Mononuclear cell (primary cell): Measurements from ENCODE around the gene CERK. TPM values are rescaled to one million over a fixed set of nuclear protein-coding genes. Genes with fewer than 3 reads are reported as not detected.

Experiments
- H3K27me3 ChIP-seq: 2 replicates; pipeline ENCODE4 v1.6.0; 2011; ENCODE audit warnings: low read length, control low read depth; ENCODE audit not compliant: insufficient read depth
- H3K4me1 ChIP-seq: 2 replicates; pipeline ENCODE4 v1.5.1; 2011; ENCODE audit warnings: mild to moderate bottlenecking, low read length, control low read depth; ENCODE audit not compliant: insufficient read depth
- H3K4me3 ChIP-seq: 2 replicates; pipeline ENCODE4 v1.5.1; 2011; ENCODE audit warnings: mild to moderate bottlenecking, low read length, moderate library complexity
- H3K9me3 ChIP-seq: 2 replicates; pipeline ENCODE4 v1.5.1; 2011; ENCODE audit warnings: low read depth, mild to moderate bottlenecking, control low read depth, low read length
- total RNA-seq: library from RNA; depleted of rRNA; stranded (reverse); fragments of >200 nt; gene quantifications from one replicate; pipeline ENCODE4 v1.2.3, GENCODE V29; 2012

CERK gene
- total RNA-seq, 1 donor = 53.8 TPM

DNA sequence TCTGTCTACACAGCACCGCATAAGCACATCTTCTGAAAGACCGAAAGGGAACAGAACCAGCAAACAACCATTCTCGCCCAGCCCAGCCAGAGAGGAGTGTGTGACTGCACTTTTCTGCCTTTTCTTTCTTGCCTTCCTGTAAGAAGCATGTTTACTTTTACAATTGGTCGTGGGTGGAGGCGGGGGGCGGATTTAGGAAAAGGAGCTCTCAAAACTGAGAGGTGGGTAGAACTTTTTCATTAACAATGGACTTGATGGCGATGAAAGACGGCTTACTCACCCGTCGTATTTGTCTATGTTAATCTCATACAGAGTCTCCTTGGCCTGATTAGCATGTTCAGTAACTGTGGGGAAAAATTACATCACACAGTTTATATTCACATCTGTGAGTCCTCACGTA is 27.2 kb downstream of the CERK start:
- H3K27me3 ChIP-seq = no peaks in the 10 kb centered on the region
- H3K4me1 ChIP-seq = no peaks in the 10 kb centered on the region
- no peaks in the 10 kb centered on the region for H3K9me3 ChIP-seq
- no peak overlapping the region for H3K4me3 ChIP-seq

DNA sequence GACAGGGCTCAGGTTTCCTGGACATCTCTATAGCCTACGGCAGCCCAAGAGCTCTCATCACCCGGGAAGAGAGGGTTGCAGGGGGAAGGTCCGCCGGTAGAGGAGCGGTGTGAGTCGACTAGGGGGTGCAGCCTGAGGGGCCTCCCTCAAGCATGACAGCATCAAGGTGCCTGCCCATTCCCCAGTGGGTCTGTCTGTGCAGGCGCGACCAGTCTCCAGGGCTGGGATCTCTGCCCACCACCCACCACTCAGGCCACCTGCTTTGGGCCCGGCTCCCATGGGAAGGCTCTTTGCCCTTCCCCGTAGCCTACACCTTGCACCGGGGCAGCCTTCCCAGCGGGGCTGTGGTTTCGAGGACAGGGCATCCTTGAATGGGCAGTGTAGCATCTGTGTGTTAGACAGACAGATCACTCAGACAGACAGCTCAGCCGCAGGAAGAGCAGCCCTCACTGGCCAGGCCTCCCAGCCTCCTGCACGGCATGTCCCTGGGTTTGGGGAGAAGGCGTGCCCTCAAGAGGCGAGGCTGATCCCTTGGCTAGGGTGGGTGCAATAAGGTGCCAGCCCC is 29.2 kb downstream of the CERK start:
- Histone ChIP-seq H3K9me3 (no peaks in the 10 kb centered on the region), H3K4me3 (no peak overlapping the region)

DNA sequence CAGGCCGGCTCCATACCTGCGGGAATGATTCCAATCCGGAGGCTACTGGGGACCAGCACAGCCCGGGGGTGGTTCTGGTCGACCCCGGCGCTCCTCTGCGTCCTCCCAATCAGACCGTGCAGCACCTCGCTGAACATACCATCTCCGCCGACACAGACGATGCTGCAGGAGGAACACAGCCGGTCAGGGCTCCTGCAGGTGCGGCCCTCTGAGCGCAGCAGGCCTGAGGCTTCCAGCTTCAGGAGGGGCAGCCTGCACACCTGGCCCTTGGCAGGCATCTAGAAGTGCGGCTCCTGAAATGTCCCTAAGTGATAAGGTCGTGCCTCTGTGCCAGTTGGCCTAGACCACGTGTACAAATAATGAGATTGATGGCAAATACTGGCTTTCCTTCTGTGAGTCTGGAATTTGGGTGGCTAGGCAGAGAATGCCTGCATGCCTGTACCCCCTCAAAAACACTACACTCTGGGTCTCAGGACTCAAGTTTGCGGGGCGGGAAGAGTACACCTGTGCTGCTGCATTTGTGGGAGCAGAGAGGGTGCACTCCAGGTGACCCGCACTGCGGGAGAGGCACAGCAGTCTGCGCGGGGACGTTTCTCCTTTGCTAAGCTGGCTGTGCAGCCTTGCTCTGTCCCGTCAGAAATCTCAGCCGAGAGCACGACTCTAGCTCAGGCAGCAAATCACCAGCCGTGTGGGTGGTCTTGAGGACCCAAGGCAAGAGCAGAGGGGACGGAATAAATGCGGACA is 30.1 kb downstream of the CERK start:
- no peaks in the 10 kb centered on the region for H3K4me1 ChIP-seq
- no peak overlapping the region for H3K4me3 ChIP-seq
- no peaks in the 10 kb centered on the region for H3K9me3 ChIP-seq
- no peaks in the 10 kb centered on the region for H3K27me3 ChIP-seq

More for the DNA sequence above, 29.2 kb downstream of the CERK start:
- Histone ChIP-seq H3K27me3 (no peaks in the 10 kb centered on the region), H3K4me1 (no peaks in the 10 kb centered on the region)

DNA sequence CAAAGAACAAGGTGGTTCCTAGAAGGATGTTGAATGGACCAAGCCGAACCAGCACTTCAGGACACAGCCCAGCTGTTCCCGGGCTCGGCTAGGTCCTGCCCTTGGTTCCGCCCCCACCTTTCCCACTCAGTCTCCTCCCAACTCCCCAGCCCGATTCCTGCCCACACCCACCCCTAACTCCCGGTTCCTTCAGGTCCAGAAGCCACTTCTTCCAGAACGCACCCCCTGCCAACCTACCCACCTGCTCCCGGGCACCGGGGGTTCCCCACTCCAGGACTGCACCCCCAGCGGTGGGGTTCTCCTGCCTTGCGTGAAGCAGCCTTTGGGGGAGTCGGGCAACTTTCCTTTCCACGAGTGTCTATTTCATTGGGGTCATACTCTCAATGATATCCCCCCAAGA is 30.7 kb downstream of the CERK start:
- Histone ChIP-seq H3K4me3 (no peak overlapping the region), H3K4me1 (no peaks in the 10 kb centered on the region), H3K27me3 (no peaks in the 10 kb centered on the region), H3K9me3 (no peaks in the 10 kb centered on the region)

DNA sequence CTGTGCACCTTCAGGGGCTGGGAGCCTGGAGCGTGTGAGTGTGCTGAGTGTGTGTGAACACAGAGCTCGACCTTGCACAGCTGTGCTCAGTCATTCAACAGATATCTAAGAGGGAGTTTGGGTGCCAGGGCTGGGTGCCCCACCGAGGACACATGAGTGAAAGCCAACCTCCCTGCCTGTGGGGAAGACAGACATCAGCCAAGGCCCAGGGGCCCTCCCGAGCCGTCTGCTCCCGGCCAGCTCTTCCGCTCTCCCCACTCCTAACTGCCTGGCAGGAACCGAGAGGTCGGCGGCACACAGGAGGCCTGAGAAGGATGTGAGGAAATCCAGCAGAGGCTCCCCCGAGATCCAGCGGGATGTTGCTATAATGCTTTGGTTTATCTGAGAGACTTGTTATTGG is 32.0 kb downstream of the CERK start:
- Histone ChIP-seq H3K9me3 (no peaks in the 10 kb centered on the region), H3K4me3 (no peak overlapping the region), H3K4me1 (no peaks in the 10 kb centered on the region), H3K27me3 (no peaks in the 10 kb centered on the region)

DNA sequence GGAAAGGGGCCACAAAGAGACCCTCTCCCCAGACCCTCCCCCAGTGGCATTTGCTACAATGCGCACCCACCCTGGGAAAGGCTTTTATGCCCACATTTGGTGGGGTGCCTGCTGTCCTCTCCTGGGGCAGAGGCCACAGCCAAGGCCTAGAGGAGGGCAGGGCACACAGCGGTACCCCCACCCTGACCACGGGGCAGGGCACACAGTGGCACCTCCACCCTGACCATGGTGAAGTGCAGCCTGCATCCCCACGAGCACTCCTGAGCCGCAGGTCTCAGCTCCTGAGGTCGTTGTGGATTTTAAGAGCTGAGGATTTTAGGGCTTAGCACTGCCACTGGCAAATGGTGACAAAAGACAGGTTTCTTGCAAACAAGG is 34.1 kb downstream of the CERK start:
- no peaks in the 10 kb centered on the region for H3K4me1 ChIP-seq
- no peaks in the 10 kb centered on the region for H3K9me3 ChIP-seq
- H3K27me3 ChIP-seq = no peaks in the 10 kb centered on the region
- H3K4me3 ChIP-seq = no peak overlapping the region

DNA sequence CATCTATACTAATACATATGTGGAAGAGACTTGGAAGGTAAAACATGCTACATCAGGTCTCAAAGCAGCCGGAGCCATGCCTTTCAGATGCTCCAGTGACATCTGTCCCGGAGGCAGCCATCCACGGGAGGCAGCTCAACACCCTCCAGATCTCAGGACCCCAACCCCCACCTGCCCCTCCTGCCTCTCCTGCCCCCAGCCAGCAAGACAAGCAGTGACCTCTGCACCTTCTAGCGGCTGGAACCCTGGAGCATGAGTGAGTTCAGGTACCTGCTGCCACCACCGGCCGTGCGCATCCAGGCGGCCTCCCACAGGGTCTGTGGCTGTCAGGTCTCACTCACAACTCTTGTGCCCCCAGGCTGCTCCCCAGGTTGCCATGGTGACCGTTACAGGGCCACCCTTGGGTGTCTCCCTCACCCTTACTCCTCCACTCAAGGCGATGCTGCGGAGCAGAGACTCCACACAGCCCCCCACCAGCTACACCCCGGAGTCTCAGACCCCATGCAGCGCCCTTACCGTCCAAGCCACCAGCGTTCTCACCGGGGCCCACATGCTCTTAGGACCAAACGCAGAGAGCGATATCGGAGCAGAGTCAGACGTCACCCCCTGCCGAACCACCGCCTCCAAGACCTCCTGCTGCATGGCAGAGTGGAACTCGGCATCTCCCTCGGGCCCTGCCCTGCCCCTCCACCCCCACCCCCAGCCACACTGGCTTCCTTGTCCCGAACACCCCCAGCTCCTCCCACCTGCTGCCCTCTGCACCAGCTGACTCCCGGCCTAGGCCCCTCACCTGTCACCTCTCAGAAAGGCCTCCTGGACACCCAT is 34.7 kb downstream of the CERK start:
- Histone ChIP-seq H3K9me3 (no peaks in the 10 kb centered on the region), H3K27me3 (no peaks in the 10 kb centered on the region), H3K4me3 (no peak overlapping the region), H3K4me1 (no peaks in the 10 kb centered on the region)

DNA sequence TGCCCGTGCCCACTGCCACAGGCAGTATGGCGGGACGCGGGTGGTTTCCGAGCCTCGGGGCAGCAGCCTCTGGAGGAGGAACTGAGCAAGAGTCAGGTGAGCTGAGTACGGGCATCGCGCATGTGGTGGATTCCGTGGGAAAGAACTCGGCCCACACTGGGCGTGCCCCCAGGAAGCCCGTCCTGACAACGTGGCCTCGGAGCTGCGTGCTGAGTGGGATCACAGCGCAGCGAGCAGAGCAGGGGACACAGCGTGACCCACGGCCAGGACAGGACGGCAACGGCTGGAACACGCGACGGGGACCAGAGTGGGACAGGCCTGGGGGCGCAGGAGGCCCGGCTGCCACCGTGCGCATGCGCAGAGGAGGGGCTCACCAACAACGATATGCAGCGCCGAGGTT is 36.8 kb downstream of the CERK start:
- H3K4me3 ChIP-seq = no peak overlapping the region
- no peaks in the 10 kb centered on the region for H3K9me3 ChIP-seq
- no peaks in the 10 kb centered on the region for H3K27me3 ChIP-seq
- no peaks in the 10 kb centered on the region for H3K4me1 ChIP-seq

DNA sequence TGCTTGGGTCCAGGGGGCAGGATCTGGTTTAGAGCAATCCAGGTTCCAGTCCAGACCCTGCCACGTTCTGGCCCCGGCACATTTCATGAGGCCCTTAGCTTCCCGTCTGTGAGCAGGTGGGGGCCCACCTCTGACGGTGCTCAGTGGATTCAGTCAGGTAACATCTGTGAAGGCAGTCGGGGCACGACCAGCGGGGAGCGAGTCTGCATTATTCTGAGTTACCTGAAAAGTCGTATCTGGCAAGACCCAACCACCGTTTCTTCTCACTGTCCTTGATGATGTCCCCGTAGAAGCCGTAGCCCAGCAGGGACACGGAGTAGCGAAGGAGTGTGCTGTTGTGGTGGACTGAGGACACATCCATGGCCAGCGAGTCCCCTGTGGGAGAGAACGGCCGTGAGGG is 39.0 kb downstream of the CERK start:
- H3K27me3 ChIP-seq = no peaks in the 10 kb centered on the region
- H3K9me3 ChIP-seq = no peaks in the 10 kb centered on the region
- H3K4me3 ChIP-seq = no peak overlapping the region
- H3K4me1 ChIP-seq = no peaks in the 10 kb centered on the region

DNA sequence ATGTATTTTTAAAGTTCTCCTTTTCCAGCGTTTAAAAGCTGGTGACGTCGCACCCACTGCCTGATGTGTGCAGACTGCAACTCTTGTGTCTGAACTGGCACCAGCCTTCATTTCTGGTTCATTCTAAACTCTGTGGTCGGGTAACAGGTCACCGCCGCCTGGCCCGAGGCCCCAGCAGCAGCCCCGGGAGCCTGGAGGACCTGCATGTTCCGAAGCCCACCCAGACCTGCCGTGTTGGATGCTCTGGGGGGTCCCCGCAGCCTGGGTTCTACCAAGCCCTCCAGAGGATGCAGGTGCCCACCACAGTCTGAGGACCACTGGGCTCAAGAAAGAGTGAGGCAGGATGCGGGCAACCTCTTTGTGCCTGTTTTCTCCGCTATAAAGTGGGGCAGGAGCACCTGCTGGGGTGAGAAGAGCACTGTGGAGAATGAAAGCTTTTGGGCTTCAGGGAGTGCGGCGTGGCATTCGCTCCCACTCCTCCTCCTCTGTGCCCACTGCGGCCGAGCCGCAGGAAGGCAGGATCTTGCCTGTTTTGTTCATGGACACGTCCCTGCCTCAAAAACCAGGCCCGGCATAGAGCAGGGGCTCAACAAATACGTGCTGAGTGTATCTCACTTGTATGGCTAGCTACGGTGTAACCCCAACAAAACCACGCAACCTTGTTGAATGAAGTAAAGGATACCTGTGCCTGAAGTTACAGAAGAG is 40.1 kb downstream of the CERK start:
- Histone ChIP-seq H3K4me1 (no peaks in the 10 kb centered on the region), H3K4me3 (no peak overlapping the region), H3K27me3 (no peaks in the 10 kb centered on the region), H3K9me3 (no peaks in the 10 kb centered on the region)

DNA sequence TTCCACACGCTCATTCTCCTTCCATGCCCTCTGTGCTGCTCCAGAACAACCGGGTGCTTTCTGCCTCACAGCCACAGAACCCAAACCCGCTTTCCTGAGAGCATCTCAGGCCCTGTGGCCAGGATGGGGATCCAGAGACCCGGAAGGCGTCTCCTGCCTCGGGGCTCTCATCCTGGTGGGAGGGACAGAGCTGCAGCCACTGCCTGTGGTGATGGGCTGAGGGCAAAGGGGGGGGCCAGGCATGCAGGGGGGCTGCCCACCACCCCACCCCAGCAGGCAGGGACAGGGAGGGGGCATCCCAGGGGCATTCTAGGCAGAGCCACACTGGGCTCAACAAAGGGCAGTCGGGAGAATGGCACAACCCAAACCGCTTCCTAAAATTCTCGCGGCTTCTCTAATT is 41.4 kb downstream of the CERK start:
- Histone ChIP-seq H3K9me3 (no peaks in the 10 kb centered on the region), H3K4me1 (no peaks in the 10 kb centered on the region), H3K4me3 (no peak overlapping the region), H3K27me3 (no peaks in the 10 kb centered on the region)

DNA sequence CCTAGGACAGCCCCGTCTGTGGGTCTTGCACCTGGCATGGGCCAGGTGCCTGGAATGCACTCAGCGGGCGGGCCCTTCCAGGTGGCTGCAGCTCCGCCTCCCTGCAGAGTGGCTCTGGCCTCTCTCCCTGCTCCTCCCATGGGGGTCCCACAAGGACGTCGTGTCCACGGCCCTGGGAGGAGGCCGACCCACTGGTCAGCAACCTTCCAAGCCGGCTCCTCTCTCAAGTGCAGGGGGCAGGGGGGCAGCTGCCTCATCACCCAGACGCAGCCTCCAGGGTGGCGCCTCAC is 41.9 kb downstream of the CERK start:
- H3K4me3 ChIP-seq = no peak overlapping the region
- H3K4me1 ChIP-seq = no peaks in the 10 kb centered on the region
- no peaks in the 10 kb centered on the region for H3K27me3 ChIP-seq
- H3K9me3 ChIP-seq = no peaks in the 10 kb centered on the region

DNA sequence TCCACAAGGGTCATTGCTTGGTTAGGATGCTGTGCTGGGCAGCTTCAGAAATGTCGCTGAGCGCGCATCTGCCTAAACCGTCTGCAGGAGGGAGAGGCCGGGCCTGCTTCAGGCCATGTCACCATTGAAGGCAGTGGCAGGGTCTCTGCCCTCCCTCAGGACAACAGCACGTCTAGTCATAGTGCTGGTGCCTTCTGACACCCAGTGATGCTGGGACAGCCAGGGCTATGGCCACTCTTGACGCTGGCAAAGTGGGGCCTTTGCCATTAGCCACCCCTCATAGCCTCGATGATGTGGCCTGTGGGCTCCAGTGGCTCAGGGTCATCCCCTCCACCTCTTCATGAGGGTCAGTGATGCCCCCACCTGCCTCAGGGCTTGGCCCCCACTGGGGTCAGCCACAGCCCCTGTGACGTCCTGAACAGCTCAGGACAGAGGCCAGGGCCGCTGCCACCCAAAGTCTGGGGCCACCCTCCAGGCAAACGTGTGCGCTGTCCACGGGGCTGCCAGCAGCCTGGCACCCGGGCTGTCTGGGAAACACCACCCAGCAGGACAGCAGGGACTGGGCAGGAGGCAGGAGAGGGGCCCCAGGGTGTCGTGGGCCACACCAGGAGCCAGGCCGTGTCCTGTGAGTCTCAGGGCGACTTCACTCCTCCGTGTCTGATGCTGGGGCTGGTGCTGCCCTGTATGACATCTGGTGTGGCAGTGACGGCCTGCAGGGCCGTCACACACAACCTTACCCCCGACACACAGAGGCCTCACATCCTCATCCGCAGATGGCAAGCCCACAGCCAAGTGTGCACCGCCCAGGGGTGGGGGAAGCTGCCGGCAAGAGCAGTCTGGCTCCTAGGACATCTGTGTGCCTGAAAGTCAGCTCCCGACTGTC is 42.5 kb downstream of the CERK start:
- Histone ChIP-seq H3K4me3 (no peak overlapping the region), H3K27me3 (no peaks in the 10 kb centered on the region), H3K4me1 (no peaks in the 10 kb centered on the region), H3K9me3 (no peaks in the 10 kb centered on the region)

DNA sequence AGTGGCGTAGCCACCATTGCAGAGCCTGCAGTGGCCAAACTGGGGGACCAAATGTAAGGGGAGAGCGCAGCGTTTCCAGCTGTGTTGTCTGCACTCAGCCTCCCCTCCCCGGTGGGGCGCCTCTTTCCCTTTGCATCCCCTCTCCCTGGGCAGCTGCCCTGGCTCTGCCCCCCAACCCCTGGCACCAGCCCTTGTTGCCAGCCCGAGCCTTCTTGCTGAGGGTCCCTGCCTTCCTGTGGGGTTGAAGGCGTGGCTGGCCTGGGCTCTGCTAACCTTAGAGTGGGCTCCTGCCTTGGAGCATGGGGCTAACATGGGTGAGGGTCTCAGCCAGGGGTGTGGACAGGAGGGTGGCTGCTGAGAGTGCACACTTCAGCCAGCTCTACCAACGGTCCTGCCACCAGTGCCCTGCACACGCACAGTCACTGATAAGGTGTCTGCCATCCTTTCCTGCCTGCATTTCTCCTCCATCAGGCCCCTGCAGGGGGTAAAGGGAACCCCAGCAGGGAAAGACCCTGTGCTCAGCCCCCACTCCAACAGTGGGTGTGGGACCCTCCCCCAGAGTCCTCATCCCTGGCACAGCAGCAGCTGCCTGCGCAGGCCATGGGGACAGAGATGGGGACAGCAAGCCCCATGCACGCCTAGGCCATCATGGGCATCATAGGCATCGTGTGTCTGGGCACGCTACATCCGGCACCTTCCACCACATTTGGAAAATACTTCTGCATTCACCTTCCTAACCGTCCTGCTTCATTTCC is 43.5 kb downstream of the CERK start:
- Histone ChIP-seq H3K4me1 (no peaks in the 10 kb centered on the region), H3K9me3 (no peaks in the 10 kb centered on the region), H3K4me3 (no peak overlapping the region), H3K27me3 (no peaks in the 10 kb centered on the region)
